K562 treated with DMSO at 1 percent for 4 hours (cell line): ENCODE results near the gene SSRP1. TPM values are rescaled to one million over a fixed set of nuclear protein-coding genes. Genes with fewer than 3 reads are reported as not detected.

Source experiments
- total RNA-seq: library from RNA; unstranded; fragments of 300-600 nt; gene quantifications from 2 replicates; pipeline ENCODE4 v1.2.3, GENCODE V29; 2022; ENCODE audit not compliant: insufficient read depth

Gene SSRP1
- 166 and 177 TPM in 2 replicates for total RNA-seq

DNA sequence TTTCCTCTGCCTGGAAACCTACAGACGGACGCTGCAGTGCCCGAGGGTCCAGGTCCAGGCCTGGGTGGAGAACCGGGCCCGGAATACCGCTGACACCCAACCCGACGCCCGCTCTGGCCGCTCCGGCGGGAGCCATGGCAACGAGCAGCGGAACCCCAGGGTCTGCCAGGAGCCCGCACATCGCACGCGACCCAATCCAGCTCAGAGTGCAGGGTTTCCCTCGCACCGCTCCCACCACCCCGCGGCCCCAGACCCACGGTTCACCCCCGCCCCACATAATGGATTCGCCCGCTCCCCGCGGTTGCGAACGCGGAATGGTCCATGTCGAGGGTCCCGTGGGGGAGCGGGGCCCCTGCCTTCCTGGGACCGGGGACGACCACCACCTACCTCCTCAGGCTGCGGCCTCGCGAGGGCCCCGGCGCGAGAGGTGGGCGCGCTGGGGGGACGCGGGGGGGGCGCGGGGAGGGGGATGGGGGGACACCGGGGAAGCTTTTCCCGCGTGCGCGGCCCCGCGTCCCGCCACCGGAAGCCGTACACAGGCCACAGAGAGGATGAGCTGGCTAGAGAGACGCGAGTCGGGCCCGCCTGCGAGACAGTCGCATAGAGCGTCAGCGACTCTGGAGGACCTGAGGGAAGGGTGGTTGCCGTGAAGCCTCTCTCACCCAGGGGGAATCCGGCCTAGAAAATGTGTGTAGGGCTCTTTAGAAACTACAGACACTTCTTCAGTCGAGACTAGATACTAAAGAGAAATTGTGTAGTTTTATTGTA lies at the start of gene SSRP1:
Gene SSRP1 (minus strand): TSS at position 550 of the 768 bp plus-strand sequence. CDS start 771 bp downstream, outside the sequence.

DNA sequence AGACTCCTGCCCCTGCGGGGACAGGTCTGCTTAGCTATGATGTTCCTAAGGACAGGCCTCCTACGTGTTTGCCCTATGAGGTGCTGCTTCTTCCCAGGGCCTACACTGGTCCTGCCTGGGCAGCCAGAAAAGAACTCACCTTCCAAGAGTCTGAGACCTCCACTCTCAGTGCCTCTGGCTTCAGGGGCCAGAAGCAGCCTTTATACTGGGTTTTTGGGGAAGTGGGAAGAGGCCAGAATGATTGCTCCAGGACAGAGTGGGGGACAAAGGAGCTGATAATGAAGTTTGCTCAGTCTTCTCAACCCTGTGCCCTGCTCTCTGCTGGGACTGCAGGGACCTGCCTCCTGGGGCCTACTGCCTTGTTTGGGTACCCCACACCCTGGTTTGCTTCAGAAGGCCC lies 45.3 kb upstream of the SSRP1 start, which contains the start of gene PRG3:
Gene PRG3 (minus strand): TSS at position 176 of the 400 bp plus-strand sequence. CDS start 442 bp downstream, outside the sequence.

GRCh38 chr11:57338142-57338541 lies 2.5 kb upstream of the SSRP1 start, which contains the start of gene P2RX3:
Gene P2RX3 (plus strand): TSS chr11:57338352. CDS start chr11:57338551, 199 bp downstream.

DNA sequence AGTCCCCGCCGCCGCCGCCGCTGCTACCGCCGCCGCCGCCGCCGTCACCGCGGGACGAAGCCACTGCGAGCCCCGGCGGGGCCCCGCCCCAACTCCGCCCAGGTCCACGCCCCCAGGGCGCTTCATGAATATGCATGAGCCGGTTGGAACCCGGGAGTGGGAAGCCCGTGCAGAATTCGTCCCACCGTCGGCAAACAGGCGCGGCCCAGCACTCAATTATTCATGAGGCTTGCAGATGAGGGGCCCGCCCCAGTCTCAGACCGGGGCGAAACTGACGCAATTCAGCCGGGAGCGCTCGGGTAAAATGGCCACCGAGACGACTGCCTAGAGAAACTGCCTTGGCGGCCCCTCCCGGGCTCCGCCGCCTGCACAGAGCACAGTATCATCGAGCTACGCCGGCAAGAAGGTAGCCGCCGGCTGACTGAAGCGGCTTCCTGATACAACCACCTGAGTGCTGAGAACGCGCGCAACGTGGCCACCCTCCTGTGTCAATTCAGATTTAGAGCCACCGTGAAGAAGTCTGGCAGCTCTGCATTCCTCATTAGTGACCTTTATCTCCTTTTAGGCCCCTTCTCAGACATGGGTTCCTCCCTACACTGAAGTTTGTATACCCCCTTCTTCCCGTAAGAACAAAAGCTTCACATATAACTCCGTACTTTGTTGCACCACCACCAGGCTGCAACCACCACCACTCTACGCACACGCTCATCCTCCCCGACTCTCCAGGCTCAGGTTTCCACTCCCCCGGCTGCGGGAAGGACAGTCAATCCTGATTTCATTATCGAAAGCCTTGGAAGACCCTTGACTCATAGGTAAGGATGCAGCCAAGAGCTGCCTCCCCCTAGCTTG lies 10.6 kb downstream of the SSRP1 start, which contains the start of gene TNKS1BP1:
Gene TNKS1BP1 (minus strand): TSS at position 67 of the 849 bp plus-strand sequence. CDS start 3,067 bp downstream, outside the sequence.

Other genes starting within 250 kb of the SSRP1 start
- not detected in 2 replicates for gene LRRC55, start 153.9 kb downstream of the SSRP1 start, total RNA-seq
- gene APLNR, start 98.6 kb downstream of the SSRP1 start, total RNA-seq, result 0.33 and 0.67 TPM in 2 replicates
- gene TNKS1BP1, start 10.9 kb downstream of the SSRP1 start, total RNA-seq, result 22.2 and 31.1 TPM in 2 replicates
- gene P2RX3, start 2.5 kb upstream of the SSRP1 start, total RNA-seq, result not detected in 2 replicates
- not detected in 2 replicates for gene PRG3, start 45.3 kb upstream of the SSRP1 start, total RNA-seq
- 33.0 and 59.3 TPM in 2 replicates for gene PRG2, start 54.8 kb upstream of the SSRP1 start, total RNA-seq
- gene SLC43A3, start 91.2 kb upstream of the SSRP1 start, total RNA-seq, result 82.6 and 138 TPM in 2 replicates
- gene RTN4RL2, start 124.6 kb upstream of the SSRP1 start, total RNA-seq, result 5.8 TPM in 2 replicates
- 95.1 and 105 TPM in 2 replicates for gene SLC43A1, start 179.8 kb upstream of the SSRP1 start, total RNA-seq
- 24.9 and 45.6 TPM in 2 replicates for gene TIMM10, start 194.9 kb upstream of the SSRP1 start, total RNA-seq
- 0.80 TPM in 1 of 2 replicates, not detected in the other for gene SMTNL1, start 201.7 kb upstream of the SSRP1 start, total RNA-seq
- gene UBE2L6, start 231.8 kb upstream of the SSRP1 start, total RNA-seq, result 95.6 and 107 TPM in 2 replicates